HepG2 (cell line): ENCODE measurements around the gene ZNF3. TPM values are rescaled to one million over a fixed set of nuclear protein-coding genes. Genes with fewer than 3 reads are reported as not detected.
A peak's percentile ranks its signal among the peaks of the same experiment; 100 is the strongest.

Source experiments
- ATAD3A ChIP-seq: sonication (generic); formaldehyde crosslinking; IDR thresholded peaks from 2 replicates; pipeline ENCODE4 v1.4.0; 2020; ENCODE audit warnings: missing genetic modification reagents
- CCAR2 ChIP-seq: fragments of 200-400 bp; formaldehyde crosslinking; optimal IDR thresholded peaks from 2 replicates; pipeline ENCODE3; 2018; ENCODE audit warnings: low read depth, mild to moderate bottlenecking, low read length, moderate library complexity
- KLF9 ChIP-seq: IDR thresholded peaks from 2 replicates; pipeline ENCODE4 v1.6.1; 2016; ENCODE audit warnings: low read depth
- RBM39 ChIP-seq: fragments of 200-400 bp; formaldehyde crosslinking; IDR thresholded peaks from one replicate; pipeline ENCODE4 v1.6.1; 2018; ENCODE audit warnings: antibody characterized with exemption, mild to moderate bottlenecking, low read depth, low read length; ENCODE audit not compliant: poor library complexity, severe bottlenecking
- SALL1 ChIP-seq: sonication (generic); formaldehyde crosslinking; IDR thresholded peaks from 2 replicates; pipeline ENCODE4 v1.8.0; 2022; ENCODE audit warnings: mild to moderate bottlenecking, missing genetic modification reagents
- SNAPC2 ChIP-seq: sonication (generic); formaldehyde crosslinking; IDR thresholded peaks from 2 replicates; pipeline ENCODE4 v1.8.1; 2022; ENCODE audit warnings: mild to moderate bottlenecking, missing genetic modification reagents
- ZBTB7B ChIP-seq: sonication (generic); formaldehyde crosslinking; IDR thresholded peaks from 2 replicates; pipeline ENCODE4 v1.4.0; 2020; ENCODE audit warnings: missing genetic modification reagents
- ZFP37 ChIP-seq: sonication (generic); formaldehyde crosslinking; IDR thresholded peaks from 2 replicates; pipeline ENCODE4 v1.4.0; 2020; ENCODE audit warnings: missing genetic modification reagents, borderline replicate concordance
- ZFP90 ChIP-seq: sonication (generic); formaldehyde crosslinking; IDR thresholded peaks from 2 replicates; pipeline ENCODE4 v1.8.0; 2022; ENCODE audit warnings: missing genetic modification reagents, mild to moderate bottlenecking, inconsistent platforms, borderline replicate concordance
- ZNF781 ChIP-seq: sonication (generic); formaldehyde crosslinking; IDR thresholded peaks from 2 replicates; pipeline ENCODE4 v1.5.1; 2020; ENCODE audit warnings: borderline replicate concordance, mild to moderate bottlenecking, missing genetic modification reagents; ENCODE audit errors: not compliant biosample characterization
- ZNF782 ChIP-seq: sonication (generic); formaldehyde crosslinking; IDR thresholded peaks from 2 replicates; pipeline ENCODE4 v1.4.0; 2020; ENCODE audit warnings: missing genetic modification reagents, mild to moderate bottlenecking, borderline replicate concordance
- polyA plus RNA-seq, 8 experiments: library from polyadenylated mRNA; depleted of rRNA in 3 of 8; stranded (reverse) in 7 of 8; unstranded in 1 of 8; fragments of >200 nt; fragmentation: Illumina TruSeq in 4 of 8; extraction: Trizol in 4 of 8; gene quantifications; 2 replicates each; pipeline versions ENCODE4 v1.2.1 to v1.2.3, GENCODE V29; 2011 to 2016; ENCODE audit warnings: low read depth in 4 of 8, missing spikeins in 1 of 8, mixed read lengths in 1 of 8; ENCODE audit not compliant: insufficient read depth in 1 of 8
- total RNA-seq, 5 experiments: library from RNA; depleted of rRNA; stranded (reverse); fragments of >200 nt; fragmentation: Illumina TruSeq; extraction: Trizol; gene quantifications; 2 replicates each; pipeline ENCODE4 v1.2.3, GENCODE V29; 2016; ENCODE audit warnings: low read depth in 1 of 5
- TF ChIP-seq, protein P1 (sequence below): sonication (generic); formaldehyde crosslinking; IDR thresholded peaks from 2 replicates; pipeline ENCODE4 v1.8.1; 2023; ENCODE audit warnings: missing genetic modification reagents, inconsistent platforms, borderline replicate concordance
- TF ChIP-seq, protein P2 (sequence below): sonication (generic); formaldehyde crosslinking; IDR thresholded peaks from 2 replicates; pipeline ENCODE4 v1.5.0; 2020; ENCODE audit warnings: mild to moderate bottlenecking, missing genetic modification reagents
- TF ChIP-seq, protein P3 (sequence below): IDR thresholded peaks from 2 replicates; pipeline ENCODE4 v1.4.0; 2020; ENCODE audit warnings: mild to moderate bottlenecking, missing genetic modification reagents
- TF ChIP-seq, protein P4 (sequence below): sonication (generic); formaldehyde crosslinking; IDR thresholded peaks from 2 replicates; pipeline ENCODE4 v1.8.0; 2023; ENCODE audit warnings: mild to moderate bottlenecking, missing genetic modification reagents
- TF ChIP-seq, protein P5 (sequence below): sonication (generic); formaldehyde crosslinking; IDR thresholded peaks from 2 replicates; pipeline ENCODE4 v1.4.0; 2020; ENCODE audit warnings: missing genetic modification reagents; ENCODE audit errors: not compliant biosample characterization
- TF ChIP-seq, protein P6 (sequence below): sonication (generic); formaldehyde crosslinking; IDR thresholded peaks from 2 replicates; pipeline ENCODE4 v1.5.0; 2020; ENCODE audit warnings: missing genetic modification reagents

ZNF3 gene
- total and polyA plus RNA-seq, 2 of the 13 experiments (the other 11 are each of a cell fraction or from before 2014, with no cell fraction given), result 33.7 to 56.9 TPM

DNA sequence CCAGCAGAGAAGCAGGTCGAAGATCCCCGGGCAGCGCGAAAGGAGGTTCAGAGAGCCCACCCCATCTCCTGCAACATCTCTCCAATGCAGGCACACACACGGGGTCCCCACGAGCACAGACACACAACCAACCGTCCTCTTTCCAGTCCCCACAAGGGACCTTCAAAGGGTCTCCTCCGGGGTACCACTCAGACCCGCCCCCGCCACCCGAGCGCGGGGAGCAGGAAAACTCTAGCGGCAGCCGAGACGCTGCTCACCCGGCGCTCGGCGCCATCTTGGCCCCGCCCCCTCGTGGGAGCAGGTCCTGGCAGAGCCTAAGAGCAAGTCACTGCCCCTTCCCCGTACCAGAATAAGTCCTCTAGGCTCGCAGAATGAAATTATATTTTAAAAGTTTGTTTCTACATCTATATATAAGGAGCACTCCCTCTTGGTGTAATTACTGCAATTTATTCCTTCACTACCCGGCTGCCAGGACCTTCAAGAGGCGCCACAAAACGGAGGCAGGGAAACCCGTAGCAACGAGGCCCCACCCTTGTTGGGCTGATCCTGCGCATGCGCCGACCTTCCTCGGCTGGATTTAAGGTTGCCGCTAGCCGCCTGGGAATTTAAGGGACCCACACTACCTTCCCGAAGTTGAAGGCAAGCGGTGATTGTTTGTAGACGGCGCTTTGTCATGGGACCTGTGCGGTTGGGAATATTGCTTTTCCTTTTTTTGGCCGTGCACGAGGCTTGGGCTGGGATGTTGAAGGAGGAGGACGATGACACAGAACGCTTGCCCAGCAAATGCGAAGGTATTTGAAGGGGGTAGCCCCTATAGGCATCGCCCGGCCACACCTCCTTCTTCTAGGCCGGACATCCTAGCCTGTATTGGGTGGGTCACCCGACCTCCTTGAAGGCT lies 37.8 kb upstream of the ZNF3 start, which contains the start of the genes CNPY4 and TAF6 (continued):
- peak; percentile 39; the same call in 1 of the 2 replicates for TF ChIP-seq ZFP37 (CRISPR knock-in tag)
- TF ChIP-seq, protein P1, sequence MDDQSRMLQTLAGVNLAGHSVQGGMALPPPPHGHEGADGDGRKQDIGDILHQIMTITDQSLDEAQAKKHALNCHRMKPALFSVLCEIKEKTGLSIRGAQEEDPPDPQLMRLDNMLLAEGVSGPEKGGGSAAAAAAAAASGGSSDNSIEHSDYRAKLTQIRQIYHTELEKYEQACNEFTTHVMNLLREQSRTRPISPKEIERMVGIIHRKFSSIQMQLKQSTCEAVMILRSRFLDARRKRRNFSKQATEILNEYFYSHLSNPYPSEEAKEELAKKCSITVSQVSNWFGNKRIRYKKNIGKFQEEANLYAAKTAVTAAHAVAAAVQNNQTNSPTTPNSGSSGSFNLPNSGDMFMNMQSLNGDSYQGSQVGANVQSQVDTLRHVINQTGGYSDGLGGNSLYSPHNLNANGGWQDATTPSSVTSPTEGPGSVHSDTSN (CRISPR knock-in tag), result peak; percentile 76; the same call in 1 of the 2 replicates
- TF ChIP-seq CCAR2, result no peak
- no peak for TF ChIP-seq ZNF781 (CRISPR knock-in tag)
- TF ChIP-seq, protein P2, sequence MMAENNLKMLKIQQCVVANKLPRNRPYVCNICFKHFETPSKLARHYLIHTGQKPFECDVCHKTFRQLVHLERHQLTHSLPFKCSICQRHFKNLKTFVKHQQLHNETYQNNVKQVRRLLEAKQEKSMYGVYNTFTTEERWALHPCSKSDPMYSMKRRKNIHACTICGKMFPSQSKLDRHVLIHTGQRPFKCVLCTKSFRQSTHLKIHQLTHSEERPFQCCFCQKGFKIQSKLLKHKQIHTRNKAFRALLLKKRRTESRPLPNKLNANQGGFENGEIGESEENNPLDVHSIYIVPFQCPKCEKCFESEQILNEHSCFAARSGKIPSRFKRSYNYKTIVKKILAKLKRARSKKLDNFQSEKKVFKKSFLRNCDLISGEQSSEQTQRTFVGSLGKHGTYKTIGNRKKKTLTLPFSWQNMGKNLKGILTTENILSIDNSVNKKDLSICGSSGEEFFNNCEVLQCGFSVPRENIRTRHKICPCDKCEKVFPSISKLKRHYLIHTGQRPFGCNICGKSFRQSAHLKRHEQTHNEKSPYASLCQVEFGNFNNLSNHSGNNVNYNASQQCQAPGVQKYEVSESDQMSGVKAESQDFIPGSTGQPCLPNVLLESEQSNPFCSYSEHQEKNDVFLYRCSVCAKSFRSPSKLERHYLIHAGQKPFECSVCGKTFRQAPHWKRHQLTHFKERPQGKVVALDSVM (CRISPR knock-in tag), result no peak
- no peak for TF ChIP-seq KLF9
- peak; percentile 86; the same call in 1 of the 2 replicates for TF ChIP-seq ZFP90
- TF ChIP-seq ZBTB7B, result no peak
- TF ChIP-seq, protein P3, sequence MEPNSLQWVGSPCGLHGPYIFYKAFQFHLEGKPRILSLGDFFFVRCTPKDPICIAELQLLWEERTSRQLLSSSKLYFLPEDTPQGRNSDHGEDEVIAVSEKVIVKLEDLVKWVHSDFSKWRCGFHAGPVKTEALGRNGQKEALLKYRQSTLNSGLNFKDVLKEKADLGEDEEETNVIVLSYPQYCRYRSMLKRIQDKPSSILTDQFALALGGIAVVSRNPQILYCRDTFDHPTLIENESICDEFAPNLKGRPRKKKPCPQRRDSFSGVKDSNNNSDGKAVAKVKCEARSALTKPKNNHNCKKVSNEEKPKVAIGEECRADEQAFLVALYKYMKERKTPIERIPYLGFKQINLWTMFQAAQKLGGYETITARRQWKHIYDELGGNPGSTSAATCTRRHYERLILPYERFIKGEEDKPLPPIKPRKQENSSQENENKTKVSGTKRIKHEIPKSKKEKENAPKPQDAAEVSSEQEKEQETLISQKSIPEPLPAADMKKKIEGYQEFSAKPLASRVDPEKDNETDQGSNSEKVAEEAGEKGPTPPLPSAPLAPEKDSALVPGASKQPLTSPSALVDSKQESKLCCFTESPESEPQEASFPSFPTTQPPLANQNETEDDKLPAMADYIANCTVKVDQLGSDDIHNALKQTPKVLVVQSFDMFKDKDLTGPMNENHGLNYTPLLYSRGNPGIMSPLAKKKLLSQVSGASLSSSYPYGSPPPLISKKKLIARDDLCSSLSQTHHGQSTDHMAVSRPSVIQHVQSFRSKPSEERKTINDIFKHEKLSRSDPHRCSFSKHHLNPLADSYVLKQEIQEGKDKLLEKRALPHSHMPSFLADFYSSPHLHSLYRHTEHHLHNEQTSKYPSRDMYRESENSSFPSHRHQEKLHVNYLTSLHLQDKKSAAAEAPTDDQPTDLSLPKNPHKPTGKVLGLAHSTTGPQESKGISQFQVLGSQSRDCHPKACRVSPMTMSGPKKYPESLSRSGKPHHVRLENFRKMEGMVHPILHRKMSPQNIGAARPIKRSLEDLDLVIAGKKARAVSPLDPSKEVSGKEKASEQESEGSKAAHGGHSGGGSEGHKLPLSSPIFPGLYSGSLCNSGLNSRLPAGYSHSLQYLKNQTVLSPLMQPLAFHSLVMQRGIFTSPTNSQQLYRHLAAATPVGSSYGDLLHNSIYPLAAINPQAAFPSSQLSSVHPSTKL (CRISPR knock-in tag), result peak; percentile 34; the same call in 1 of the 2 replicates
- TF ChIP-seq ATAD3A (CRISPR knock-in tag), result no peak
- TF ChIP-seq RBM39, result peak; percentile 33
- TF ChIP-seq, protein P4, sequence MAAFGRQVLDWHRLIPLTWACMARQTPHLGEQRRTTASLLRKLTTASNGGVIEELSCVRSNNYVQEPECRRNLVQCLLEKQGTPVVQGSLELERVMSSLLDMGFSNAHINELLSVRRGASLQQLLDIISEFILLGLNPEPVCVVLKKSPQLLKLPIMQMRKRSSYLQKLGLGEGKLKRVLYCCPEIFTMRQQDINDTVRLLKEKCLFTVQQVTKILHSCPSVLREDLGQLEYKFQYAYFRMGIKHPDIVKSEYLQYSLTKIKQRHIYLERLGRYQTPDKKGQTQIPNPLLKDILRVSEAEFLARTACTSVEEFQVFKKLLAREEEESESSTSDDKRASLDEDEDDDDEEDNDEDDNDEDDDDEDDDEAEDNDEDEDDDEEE, result no peak
- TF ChIP-seq SALL1 (CRISPR knock-in tag), result peak; percentile 65
- TF ChIP-seq, protein P5, sequence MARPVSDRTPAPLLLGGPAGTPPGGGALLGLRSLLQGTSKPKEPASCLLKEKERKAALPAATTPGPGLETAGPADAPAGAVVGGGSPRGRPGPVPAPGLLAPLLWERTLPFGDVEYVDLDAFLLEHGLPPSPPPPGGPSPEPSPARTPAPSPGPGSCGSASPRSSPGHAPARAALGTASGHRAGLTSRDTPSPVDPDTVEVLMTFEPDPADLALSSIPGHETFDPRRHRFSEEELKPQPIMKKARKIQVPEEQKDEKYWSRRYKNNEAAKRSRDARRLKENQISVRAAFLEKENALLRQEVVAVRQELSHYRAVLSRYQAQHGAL (CRISPR knock-in tag), result no peak
- no peak for TF ChIP-seq SNAPC2
- TF ChIP-seq, protein P6, sequence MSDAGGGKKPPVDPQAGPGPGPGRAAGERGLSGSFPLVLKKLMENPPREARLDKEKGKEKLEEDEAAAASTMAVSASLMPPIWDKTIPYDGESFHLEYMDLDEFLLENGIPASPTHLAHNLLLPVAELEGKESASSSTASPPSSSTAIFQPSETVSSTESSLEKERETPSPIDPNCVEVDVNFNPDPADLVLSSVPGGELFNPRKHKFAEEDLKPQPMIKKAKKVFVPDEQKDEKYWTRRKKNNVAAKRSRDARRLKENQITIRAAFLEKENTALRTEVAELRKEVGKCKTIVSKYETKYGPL, result peak; percentile 67; the same call in 1 of the 2 replicates
- TF ChIP-seq ZNF782 (CRISPR knock-in tag), result no peak
